H9 (cell line): Measurements from ENCODE around the gene CD58. TPM values are rescaled to one million over a fixed set of nuclear protein-coding genes. Genes with fewer than 3 reads are reported as not detected.

ENCODE experiments used
- DNase-seq: peaks from one replicate; pipeline ENCODE4 v3.0.0-alpha.2; 2017
- H2AFZ ChIP-seq: one replicate; pipeline ENCODE4 v1.6.1; 2013; ENCODE audit warnings: mild to moderate bottlenecking, low read length, control low read depth, moderate library complexity
- H2AK5ac ChIP-seq: 2 replicates; pipeline ENCODE4 v1.6.1; 2013; ENCODE audit warnings: low read length, control low read depth, mixed read lengths; ENCODE audit not compliant: insufficient read length
- H2BK120ac ChIP-seq: one replicate; pipeline ENCODE4 v1.6.1; 2013; ENCODE audit warnings: low read depth, mild to moderate bottlenecking, low read length, control low read depth, inconsistent platforms; ENCODE audit not compliant: poor library complexity, severe bottlenecking
- H2BK12ac ChIP-seq: 2 replicates; pipeline ENCODE4 v1.6.1; 2013; ENCODE audit warnings: low read length, control low read depth, mixed read lengths, low read depth; ENCODE audit not compliant: insufficient read length
- H2BK15ac ChIP-seq: 2 replicates; pipeline ENCODE4 v1.6.1; 2013; ENCODE audit warnings: low read depth, low read length, control low read depth
- H2BK20ac ChIP-seq: one replicate; pipeline ENCODE4 v1.6.1; 2013; ENCODE audit warnings: low read depth, mild to moderate bottlenecking, low read length, control low read depth, inconsistent platforms; ENCODE audit not compliant: poor library complexity, severe bottlenecking
- H2BK5ac ChIP-seq: 2 replicates; pipeline ENCODE4 v1.6.1; 2013; ENCODE audit warnings: low read length, control low read depth, mixed read lengths; ENCODE audit not compliant: insufficient read length
- H3K14ac ChIP-seq: 2 replicates; pipeline ENCODE4 v1.6.1; 2013; ENCODE audit warnings: low read length, control low read depth; ENCODE audit not compliant: insufficient read depth
- H3K18ac ChIP-seq: 2 replicates; pipeline ENCODE4 v1.6.1; 2013; ENCODE audit warnings: low read depth, mild to moderate bottlenecking, mixed read lengths, low read length, control low read depth; ENCODE audit not compliant: insufficient read length
- H3K23ac ChIP-seq: 2 replicates; pipeline ENCODE4 v1.6.1; 2013; ENCODE audit warnings: low read length, control low read depth, mixed read lengths, low read depth; ENCODE audit not compliant: insufficient read length
- H3K23me2 ChIP-seq: 2 replicates; pipeline ENCODE4 v1.6.1; 2013; ENCODE audit warnings: low read depth, mild to moderate bottlenecking, mixed read lengths, low read length, control low read depth; ENCODE audit not compliant: insufficient read length, poor library complexity, severe bottlenecking
- H3K27ac ChIP-seq: 2 replicates; pipeline ENCODE4 v1.5.1; 2013; ENCODE audit warnings: low read length, control low read depth, mixed read lengths, low read depth; ENCODE audit not compliant: insufficient read length
- H3K27me3 ChIP-seq: 2 replicates; pipeline ENCODE4 v1.6.1; 2013; ENCODE audit warnings: low read length, control low read depth, inconsistent platforms; ENCODE audit not compliant: insufficient read depth
- H3K4ac ChIP-seq: 2 replicates; pipeline ENCODE4 v1.6.1; 2013; ENCODE audit warnings: low read depth, mild to moderate bottlenecking, control low read depth, inconsistent platforms, low read length, moderate library complexity
- H3K4me1 ChIP-seq: 2 replicates; pipeline ENCODE4 v1.6.1; 2013; ENCODE audit warnings: low read length, control low read depth, inconsistent platforms; ENCODE audit not compliant: insufficient read depth
- H3K4me2 ChIP-seq: 2 replicates; pipeline ENCODE4 v1.6.1; 2013; ENCODE audit warnings: low read length, control low read depth, mixed read lengths; ENCODE audit not compliant: insufficient read length, insufficient read depth
- H3K56ac ChIP-seq: 2 replicates; pipeline ENCODE4 v1.6.1; 2013; ENCODE audit warnings: low read depth, mild to moderate bottlenecking, mixed read lengths, low read length, control low read depth; ENCODE audit not compliant: insufficient read length
- H3K79me1 ChIP-seq: 2 replicates; pipeline ENCODE4 v1.6.1; 2013; ENCODE audit warnings: low read depth, mild to moderate bottlenecking, moderate library complexity, low read length, control low read depth, inconsistent platforms; ENCODE audit not compliant: insufficient read depth, poor library complexity, severe bottlenecking
- H3K79me2 ChIP-seq: 2 replicates; pipeline ENCODE4 v1.6.1; 2013; ENCODE audit warnings: low read length, control low read depth, inconsistent platforms; ENCODE audit not compliant: insufficient read depth
- H3K9ac ChIP-seq: 2 replicates; pipeline ENCODE4 v1.6.1; 2013; ENCODE audit warnings: low read length, control low read depth, mixed read lengths; ENCODE audit not compliant: insufficient read length; ENCODE audit errors: extremely low read depth
- H3K9me3 ChIP-seq: one replicate; pipeline ENCODE4 v1.6.1; 2013; ENCODE audit warnings: low read depth, low read length, inconsistent platforms; ENCODE audit not compliant: control insufficient read depth
- H3T11ph ChIP-seq: one replicate; pipeline ENCODE4 v1.6.1; 2013; ENCODE audit warnings: mild to moderate bottlenecking, low read length, control low read depth, inconsistent platforms
- H4K20me1 ChIP-seq: one replicate; pipeline ENCODE4 v1.6.1; 2013; ENCODE audit not compliant: control insufficient read depth, insufficient read length, insufficient read depth
- H4K5ac ChIP-seq: 2 replicates; pipeline ENCODE4 v1.6.1; 2013; ENCODE audit warnings: low read depth, mild to moderate bottlenecking, mixed read lengths, low read length, control low read depth; ENCODE audit not compliant: insufficient read length
- H4K8ac ChIP-seq: replicated peaks from 2 replicates; pipeline ENCODE4 v1.6.1; 2013; ENCODE audit warnings: low read length, control low read depth, mixed read lengths, low read depth; ENCODE audit not compliant: insufficient read length
- H4K91ac ChIP-seq: 2 replicates; pipeline ENCODE4 v1.6.1; 2013; ENCODE audit warnings: low read depth, mild to moderate bottlenecking, moderate library complexity, mixed read lengths, low read length, control low read depth; ENCODE audit not compliant: insufficient read length
- H3K27ac Mint-ChIP-seq, 3 experiments: 2 replicates in 2 of 3; 3 replicates in 1 of 3; pipeline ENCODE4 v1.8.0; 2020 to 2021; ENCODE audit warnings: mixed read lengths in 3 of 3, mild to moderate bottlenecking in 1 of 3, moderate library complexity in 1 of 3
- H3K27me3 Mint-ChIP-seq: 2 replicates; pipeline ENCODE4 v1.8.0; 2021; ENCODE audit warnings: low read depth, mild to moderate bottlenecking, moderate library complexity, mixed read lengths
- H3K36me3 Mint-ChIP-seq, 3 experiments: 2 replicates in 2 of 3; 3 replicates in 1 of 3; pipeline ENCODE4 v1.8.0; 2020 to 2021; ENCODE audit warnings: low read depth in 3 of 3, mixed read lengths in 3 of 3; ENCODE audit not compliant: insufficient read depth in 1 of 3
- H3K4me1 Mint-ChIP-seq, 2 experiments: 2 replicates each; pipeline ENCODE4 v1.8.0; 2020; ENCODE audit warnings: mixed read lengths in 2 of 2
- H3K4me3 Mint-ChIP-seq, 2 experiments: 2 replicates in 1 of 2; 3 replicates in 1 of 2; pipeline ENCODE4 v1.8.0; 2020 to 2021; ENCODE audit warnings: mild to moderate bottlenecking in 2 of 2, mixed read lengths in 2 of 2, moderate library complexity in 1 of 2
- H3K9me3 Mint-ChIP-seq, 2 experiments: 2 replicates in 1 of 2; 3 replicates in 1 of 2; pipeline ENCODE4 v1.8.0; 2020; ENCODE audit warnings: mild to moderate bottlenecking in 2 of 2, mixed read lengths in 2 of 2, moderate library complexity in 1 of 2
- WGBS: extraction: QIAGEN DNeasy Blood & Tissue Kit; methylation state at CpG from one replicate; pipeline ENCODE4 v1.1.7; 2013; ENCODE audit warnings: missing lambda C conversion rate, low lambda C conversion rate, mixed read lengths; ENCODE audit not compliant: insufficient read length; ENCODE audit errors: extremely low coverage; 5-methylcytosine and 5-hydroxymethylcytosine counted together
- total RNA-seq: library from RNA; stranded (reverse); gene quantifications from 2 replicates; pipeline ENCODE4 v1.2.1, GENCODE V29; 2021
- TF ChIP-seq, protein P1 (sequence below): fragments of 200-600 bp; sonication (generic); conservative IDR thresholded peaks from 3 replicates; pipeline ENCODE4 v1.8.0; 2021; ENCODE audit warnings: antibody characterized with exemption, mild to moderate bottlenecking

CD58 gene
- total RNA-seq, 1 experiment from 2014 or later = 4.3 TPM

DNA sequence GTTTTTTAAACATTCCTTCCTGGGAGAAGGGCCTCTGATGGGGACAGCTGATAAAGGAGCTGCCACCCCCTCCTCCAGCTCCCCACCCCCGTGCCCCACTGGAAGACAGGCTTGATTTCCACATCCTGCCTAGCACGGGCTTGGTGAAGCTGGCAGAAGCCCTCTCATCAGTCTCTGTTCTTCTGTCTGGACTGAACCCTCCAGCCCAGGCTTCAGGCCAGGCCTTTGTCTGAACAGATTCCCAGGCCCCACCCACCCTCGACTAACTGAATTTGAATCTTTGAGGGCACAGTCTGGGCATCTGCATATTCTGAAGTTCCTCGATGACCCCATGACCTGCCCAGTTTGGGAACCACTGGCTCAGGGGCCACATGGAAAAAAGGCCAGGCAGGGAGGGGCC, 75.3 kb downstream of the CD58 start:
- Histone ChIP-seq H4K20me1 (no peaks in the 10 kb centered on the region), H3K14ac (no peak overlapping the region), H3K18ac (no peak overlapping the region), H3K23ac (no peak overlapping the region), H2AK5ac (no peak overlapping the region), H2BK12ac (no peak overlapping the region), H2BK20ac (no peak overlapping the region), H3K9ac (no peak overlapping the region), H3K9me3 (no peaks in the 10 kb centered on the region), H3K27ac (no peak overlapping the region), H3K4me1 (no peaks in the 10 kb centered on the region), H3K79me1 (no peaks in the 10 kb centered on the region), H3K56ac (no peak overlapping the region), H3K4ac (no peak overlapping the region), H4K91ac (no peak overlapping the region), H2BK120ac (no peak overlapping the region), H3K27me3 (no peaks in the 10 kb centered on the region), H3K23me2 (no peaks in the 10 kb centered on the region), H4K8ac (no peak overlapping the region), H2BK15ac (no peak overlapping the region), H3T11ph (no peak overlapping the region), H3K4me2 (no peak overlapping the region), H2AFZ (no peak overlapping the region), H2BK5ac (no peak overlapping the region), H3K79me2 (no peaks in the 10 kb centered on the region), H4K5ac (no peak overlapping the region)
- Mint-ChIP-seq H3K4me1 (peaks cover 12 to 16% of the 10 kb centered on the region in 2 experiments; a peak in 3 of 4 replicates), H3K4me3 (no peak overlapping the region), H3K9me3 (no peaks in the 10 kb centered on the region), H3K27ac (no peak overlapping the region), H3K36me3 (no peaks in the 10 kb centered on the region), H3K27me3 (peaks cover 2% of the 10 kb centered on the region; the same call in 1 of the 2 replicates)
- no CpG with 5 or more reads among the region's 4 CpGs for WGBS
- TF ChIP-seq, protein P1, sequence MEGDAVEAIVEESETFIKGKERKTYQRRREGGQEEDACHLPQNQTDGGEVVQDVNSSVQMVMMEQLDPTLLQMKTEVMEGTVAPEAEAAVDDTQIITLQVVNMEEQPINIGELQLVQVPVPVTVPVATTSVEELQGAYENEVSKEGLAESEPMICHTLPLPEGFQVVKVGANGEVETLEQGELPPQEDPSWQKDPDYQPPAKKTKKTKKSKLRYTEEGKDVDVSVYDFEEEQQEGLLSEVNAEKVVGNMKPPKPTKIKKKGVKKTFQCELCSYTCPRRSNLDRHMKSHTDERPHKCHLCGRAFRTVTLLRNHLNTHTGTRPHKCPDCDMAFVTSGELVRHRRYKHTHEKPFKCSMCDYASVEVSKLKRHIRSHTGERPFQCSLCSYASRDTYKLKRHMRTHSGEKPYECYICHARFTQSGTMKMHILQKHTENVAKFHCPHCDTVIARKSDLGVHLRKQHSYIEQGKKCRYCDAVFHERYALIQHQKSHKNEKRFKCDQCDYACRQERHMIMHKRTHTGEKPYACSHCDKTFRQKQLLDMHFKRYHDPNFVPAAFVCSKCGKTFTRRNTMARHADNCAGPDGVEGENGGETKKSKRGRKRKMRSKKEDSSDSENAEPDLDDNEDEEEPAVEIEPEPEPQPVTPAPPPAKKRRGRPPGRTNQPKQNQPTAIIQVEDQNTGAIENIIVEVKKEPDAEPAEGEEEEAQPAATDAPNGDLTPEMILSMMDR = no peak
- no peak for DNase-seq
